NCI-H1092 (cell line): ENCODE measurements around the gene FOXA3.
A peak's percentile ranks its signal among the peaks of the same experiment; 100 is the strongest.
"Not testable (repeated sequence)": the region's sequence is repeated elsewhere in the genome, so short reads cannot be mapped to it uniquely, and the experiment has no call there.

Source experiments
- DNase-seq: peaks from one replicate; lab custom pipeline; 2025; lab: John Stamatoyannopoulos, UW

Gene FOXA3

GRCh38 chr19:45828523-45828922 lies 35.6 kb upstream of the FOXA3 start:
- DNase-seq, result no peak

DNA sequence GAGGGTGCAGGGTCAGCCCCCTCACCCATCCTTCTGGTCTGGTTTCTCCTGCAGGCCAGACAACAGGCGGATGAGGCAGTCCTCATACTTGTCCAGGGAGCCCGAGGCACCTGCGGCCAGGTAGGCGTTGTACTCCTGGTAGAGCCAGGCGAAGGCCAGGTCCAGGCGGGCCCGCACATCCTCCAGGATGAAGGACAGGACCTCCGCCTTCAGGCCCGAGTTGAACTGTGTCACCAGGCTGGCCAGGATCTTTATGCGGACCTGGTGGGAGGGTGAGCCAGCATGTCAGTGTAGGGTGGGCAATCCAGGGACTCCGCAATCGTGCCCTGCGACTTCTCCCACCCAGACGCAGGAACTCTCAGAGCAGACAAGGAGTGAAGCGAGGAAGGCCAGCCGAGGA lies 35.2 kb upstream of the FOXA3 start:
- no peak for DNase-seq

- no peak for DNase-seq
These were observed 29.2 kb upstream of the FOXA3 start for GRCh38 chr19:45834970-45835369.

- DNase-seq, result no peak
These were observed 21.9 kb upstream of the FOXA3 start for GRCh38 chr19:45842198-45842597.

DNA sequence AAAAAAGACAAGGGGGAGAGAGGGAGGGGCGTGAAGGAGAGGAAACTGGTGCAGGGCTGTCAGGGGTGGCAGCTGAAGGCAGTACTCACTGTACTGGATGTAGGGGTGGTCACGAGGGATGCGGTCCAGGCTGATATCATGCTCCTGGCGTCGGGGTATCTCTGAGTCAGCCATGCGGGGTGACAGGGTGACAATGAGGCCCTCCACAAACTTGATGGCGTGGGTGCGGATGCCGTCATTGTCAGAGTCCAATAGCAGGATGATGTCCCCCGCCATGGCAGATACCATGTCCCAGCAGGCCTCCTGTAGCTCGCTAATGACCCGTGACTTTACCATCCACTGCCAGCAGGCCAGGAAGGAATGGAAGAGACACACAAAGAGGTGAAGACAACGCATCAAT lies 16.5 kb upstream of the FOXA3 start:
- no peak for DNase-seq

GRCh38 chr19:45848922-45849321 lies 15.2 kb upstream of the FOXA3 start:
- no peak for DNase-seq

GRCh38 chr19:45852145-45852750 lies 11.9 kb upstream of the FOXA3 start:
- no peak for DNase-seq

- no peak for DNase-seq
These were observed 11.1 kb upstream of the FOXA3 start for GRCh38 chr19:45852983-45853382.

GRCh38 chr19:45854167-45854778 lies 9.9 kb upstream of the FOXA3 start:
- DNase-seq, result no peak

DNA sequence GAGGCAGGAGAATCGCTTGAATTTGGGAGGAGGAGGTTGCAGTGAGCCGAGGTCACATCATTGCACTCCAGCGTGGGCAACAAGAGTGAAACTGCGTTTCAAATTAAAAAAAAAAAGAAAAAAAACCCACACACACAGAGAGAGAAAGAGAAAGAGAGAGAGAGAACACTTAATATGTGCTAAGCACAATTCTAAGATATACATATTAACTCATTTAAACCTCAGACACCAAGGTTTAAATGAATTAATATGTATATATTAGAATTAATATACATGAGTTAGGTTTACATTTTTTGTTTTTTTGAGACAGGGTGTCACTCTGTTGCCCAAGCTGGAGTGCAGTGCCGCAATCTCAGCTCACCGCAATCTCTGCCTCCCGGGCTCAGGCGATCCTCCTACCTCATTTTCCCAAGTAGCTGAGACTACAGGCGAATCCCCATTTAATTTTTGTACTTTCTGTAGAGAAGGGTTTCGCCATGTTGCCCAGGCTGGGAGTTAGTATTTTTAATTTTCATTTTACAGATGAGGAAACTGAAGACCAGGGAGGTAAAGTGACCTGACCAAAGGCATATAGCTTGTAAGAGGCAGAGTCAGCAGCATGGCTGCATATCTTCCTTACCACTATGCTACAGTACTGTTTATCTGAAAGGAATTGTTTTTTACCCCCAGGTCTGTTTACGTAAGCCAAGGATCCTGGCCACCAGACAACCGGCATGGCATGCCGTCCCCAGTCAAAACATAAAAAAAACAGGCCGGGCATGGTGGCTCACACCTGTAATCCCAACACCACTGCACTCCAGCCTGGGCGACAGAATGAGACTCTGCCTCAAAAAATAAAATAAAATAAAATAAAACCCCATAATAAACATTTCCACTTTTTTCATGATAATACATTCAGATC lies 3.5 kb upstream of the FOXA3 start:
- DNase-seq, result no peak

DNA sequence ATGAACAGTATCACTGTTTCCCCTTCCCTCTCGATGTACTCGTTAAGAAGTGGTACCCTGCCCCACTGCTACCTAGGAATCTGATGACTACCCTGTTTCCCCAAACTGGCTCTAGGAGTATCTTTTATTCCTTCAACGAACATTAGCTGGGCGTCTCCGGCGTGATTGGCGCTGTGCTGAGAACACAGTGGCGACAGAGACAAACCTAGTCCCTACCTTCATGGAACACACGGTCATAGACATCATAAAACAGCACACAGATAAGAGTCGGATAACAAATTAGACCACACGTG lies 1.9 kb upstream of the FOXA3 start:
- no peak for DNase-seq

DNA sequence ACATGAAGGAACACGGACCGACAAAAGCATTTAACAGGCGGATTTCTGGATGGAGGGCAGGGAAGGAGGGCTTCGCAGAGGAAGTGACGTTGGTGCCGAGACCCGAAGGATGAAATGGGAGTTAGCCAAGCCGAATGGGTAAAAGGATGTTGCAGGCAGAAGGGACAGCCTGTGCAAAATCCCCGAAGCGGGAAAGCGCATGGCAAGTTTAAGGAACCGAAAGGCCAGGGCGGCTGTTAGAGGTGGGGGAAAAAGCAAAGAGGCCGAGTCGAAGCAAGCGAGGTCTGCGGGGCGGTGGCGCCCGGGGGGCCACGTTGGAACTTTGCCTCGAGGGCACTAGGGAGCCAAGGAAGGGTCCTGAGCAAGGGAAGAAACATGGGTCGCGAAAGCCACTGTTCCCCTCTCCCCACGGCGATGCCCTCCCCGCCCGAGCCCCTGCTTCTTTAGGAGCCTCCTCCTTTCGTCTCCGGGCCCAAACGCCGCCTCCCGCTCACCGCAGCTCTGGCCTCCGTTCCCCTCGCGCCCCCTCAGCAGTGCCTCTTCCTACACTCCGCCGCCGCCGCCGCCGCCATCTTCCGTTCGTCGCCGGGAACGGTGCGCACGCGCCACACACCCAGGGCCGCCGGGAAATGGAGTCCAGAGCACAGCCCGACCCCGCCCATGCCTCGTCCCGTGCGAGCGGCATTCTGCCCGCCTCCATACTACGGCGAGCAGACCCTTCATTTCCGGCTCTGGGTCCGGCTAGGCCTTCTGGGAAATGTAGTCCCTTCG lies 1.4 kb upstream of the FOXA3 start, which contains the start of gene SYMPK:
SYMPK (minus strand) TSS at position 584 of the 771 bp plus-strand sequence. CDS start 8,652 bp downstream, outside the sequence.
- peak; percentile 92 for DNase-seq

DNA sequence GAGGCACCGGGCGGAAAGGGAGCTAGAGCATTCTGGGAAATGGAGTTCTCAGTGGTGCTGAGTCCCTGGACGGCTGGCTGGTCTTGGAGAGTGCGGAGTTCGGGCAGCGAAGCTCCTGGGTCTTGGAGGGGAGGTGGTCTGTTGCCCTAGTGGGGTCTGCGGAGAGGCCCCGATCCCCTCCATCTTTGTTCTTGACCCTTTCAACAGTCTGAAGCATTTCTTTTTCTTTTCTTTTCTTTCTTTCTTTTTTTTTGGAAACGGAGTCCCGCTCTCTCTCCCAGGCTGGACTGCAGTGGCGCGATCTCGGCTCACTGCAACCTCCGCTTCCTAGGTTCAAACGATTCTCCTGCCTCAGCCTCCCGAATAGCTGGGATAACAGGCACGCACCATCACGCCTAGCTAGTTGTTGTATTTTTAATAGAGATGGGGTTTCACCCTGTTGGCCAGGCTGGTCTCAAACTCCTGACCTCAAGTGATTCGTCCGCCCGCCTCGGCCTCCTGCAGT lies 739 bp upstream of the FOXA3 start:
- no peak for DNase-seq

GRCh38 chr19:45864629-45865082 lies 530 bp downstream of the FOXA3 start:
- no peak for DNase-seq

GRCh38 chr19:45865269-45865948 lies 1.3 kb downstream of the FOXA3 start:
- DNase-seq, result no peak

DNA sequence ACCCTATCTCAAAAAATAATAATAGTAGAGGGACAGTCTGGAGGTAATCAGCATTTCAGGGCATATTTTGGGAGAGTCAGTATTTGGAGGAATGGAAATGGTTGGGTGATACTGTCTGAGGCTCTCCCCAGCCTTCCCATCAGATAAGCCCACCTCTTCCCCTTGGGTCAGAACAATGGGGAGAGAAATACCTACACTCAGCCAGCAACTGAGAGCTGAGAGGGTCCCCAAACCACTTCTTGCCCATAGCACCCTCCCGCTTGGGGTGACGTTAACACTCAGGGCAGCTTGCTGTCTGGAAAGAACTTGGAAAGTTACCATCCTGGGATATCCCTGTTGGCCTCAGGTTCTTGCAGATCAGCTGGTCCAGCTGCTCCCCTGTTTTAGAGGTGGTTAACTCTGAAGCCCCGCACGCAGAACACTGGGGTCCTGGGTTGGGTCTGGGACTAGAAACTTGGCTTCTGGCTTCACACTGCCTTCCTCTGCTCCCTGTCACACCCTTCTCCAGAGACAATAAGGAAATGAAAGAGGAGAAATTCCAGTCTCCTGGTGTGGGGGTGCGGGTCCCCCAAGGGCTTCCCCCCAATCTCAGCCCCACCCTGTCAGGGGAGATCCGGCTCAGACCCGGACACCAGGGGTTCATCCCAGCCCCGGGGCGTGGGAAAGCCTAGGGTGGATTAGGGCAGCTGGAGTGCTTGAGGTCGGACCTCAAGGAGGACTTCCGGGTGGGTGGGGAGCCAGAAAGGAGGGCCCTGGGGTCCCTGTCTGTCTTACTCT lies 2.5 kb downstream of the FOXA3 start:
- DNase-seq, result no peak

DNA sequence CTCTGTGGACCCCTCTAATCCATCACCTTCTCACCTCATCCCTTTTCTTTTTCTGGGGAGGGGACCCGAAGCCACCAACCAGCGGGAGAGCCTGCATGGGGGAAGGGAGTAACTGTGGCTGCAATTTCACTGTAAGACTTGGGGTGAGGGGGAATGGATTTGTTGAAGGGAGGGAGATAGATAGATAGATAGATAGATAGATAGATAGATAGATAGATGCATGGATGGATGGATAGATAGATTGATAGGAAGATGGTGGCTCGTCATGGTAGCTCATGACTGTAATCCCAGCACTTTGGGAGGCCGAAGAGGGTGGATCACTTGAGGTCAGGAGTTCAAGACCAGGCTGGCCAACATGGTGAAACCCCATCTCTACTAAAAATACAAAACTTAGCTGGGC lies 3.1 kb downstream of the FOXA3 start:
- not testable (repeated sequence) for DNase-seq

GRCh38 chr19:45870798-45871197 lies 6.7 kb downstream of the FOXA3 start:
- no peak for DNase-seq

DNA sequence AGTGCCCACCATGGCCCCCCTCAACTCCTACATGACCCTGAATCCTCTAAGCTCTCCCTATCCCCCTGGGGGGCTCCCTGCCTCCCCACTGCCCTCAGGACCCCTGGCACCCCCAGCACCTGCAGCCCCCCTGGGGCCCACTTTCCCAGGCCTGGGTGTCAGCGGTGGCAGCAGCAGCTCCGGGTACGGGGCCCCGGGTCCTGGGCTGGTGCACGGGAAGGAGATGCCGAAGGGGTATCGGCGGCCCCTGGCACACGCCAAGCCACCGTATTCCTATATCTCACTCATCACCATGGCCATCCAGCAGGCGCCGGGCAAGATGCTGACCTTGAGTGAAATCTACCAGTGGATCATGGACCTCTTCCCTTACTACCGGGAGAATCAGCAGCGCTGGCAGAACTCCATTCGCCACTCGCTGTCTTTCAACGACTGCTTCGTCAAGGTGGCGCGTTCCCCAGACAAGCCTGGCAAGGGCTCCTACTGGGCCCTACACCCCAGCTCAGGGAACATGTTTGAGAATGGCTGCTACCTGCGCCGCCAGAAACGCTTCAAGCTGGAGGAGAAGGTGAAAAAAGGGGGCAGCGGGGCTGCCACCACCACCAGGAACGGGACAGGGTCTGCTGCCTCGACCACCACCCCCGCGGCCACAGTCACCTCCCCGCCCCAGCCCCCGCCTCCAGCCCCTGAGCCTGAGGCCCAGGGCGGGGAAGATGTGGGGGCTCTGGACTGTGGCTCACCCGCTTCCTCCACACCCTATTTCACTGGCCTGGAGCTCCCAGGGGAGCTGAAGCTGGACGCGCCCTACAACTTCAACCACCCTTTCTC lies 8.2 kb downstream of the FOXA3 start:
- no peak for DNase-seq

GRCh38 chr19:45873219-45873772 lies 9.2 kb downstream of the FOXA3 start:
- DNase-seq, result no peak
